DND-41 (cell line): Measurements from ENCODE around the gene MBD3.

Source experiments
- CTCF ChIP-seq: IDR thresholded peaks from 2 replicates; pipeline ENCODE4 v1.5.1; 2012; ENCODE audit warnings: borderline replicate concordance, low read length, moderate library complexity, mild to moderate bottlenecking; ENCODE audit not compliant: poor library complexity, severe bottlenecking; ENCODE audit errors: extremely low read depth
- EZH2 ChIP-seq: IDR thresholded peaks from 3 replicates; pipeline ENCODE4 v1.6.1; 2012; ENCODE audit warnings: borderline replicate concordance, low read depth, mild to moderate bottlenecking, moderate library complexity, low read length, inconsistent platforms; ENCODE audit not compliant: severe bottlenecking

- TF ChIP-seq CTCF (no peak), EZH2 (no peak)
Observed at GRCh38 chr19:1569997-1570396, 22.7 kb downstream of the MBD3 start.
